Right lobe of liver (tissue), 4 donors: ENCODE measurements around the gene DLG1.

Experiments
- CTCF ChIP-seq, 4 donors: fragments of 200-600 bp in 3 of 4; fragments of 450-650 bp in 1 of 4; IDR thresholded peaks; one replicate each; pipeline versions ENCODE4 v1.5.1 to v1.8.0; 2016 to 2022; ENCODE audit warnings: antibody characterized with exemption in 4 of 4, mild to moderate bottlenecking in 2 of 4
- POLR2A ChIP-seq: fragments of 450-650 bp; IDR thresholded peaks from one replicate; pipeline ENCODE4 v1.6.1; 2017; ENCODE audit warnings: antibody characterized with exemption, mild to moderate bottlenecking
- donor health status: DM: no; HTN: no; CAD: no.
- donor health status: DM: no; HTN: no; CAD: no.
- donor health status: DM: no; HTN: yes; CAD: no.

GRCh38 chr3:197306374-197307086 is 8.1 kb upstream of the DLG1 start:
- TF ChIP-seq POLR2A (no peak), CTCF (IDR thresholded peaks at IDR 0.05) (no peak)
